HG03575 (cell line): ENCODE results near the gene OPRM1.
A peak's percentile ranks its signal among the peaks of the same experiment; 100 is the strongest.
"Not testable (repeated sequence)": the region's sequence is repeated elsewhere in the genome, so short reads cannot be mapped to it uniquely, and the experiment has no call there.

Source experiments
- ATAC-seq: cut with Tn5 transposase; IDR thresholded peaks from one replicate; pipeline ENCODE4 v1.9.1; 2021; ENCODE audit not compliant: unreplicated experiment, insufficient number of reproducible peaks, low FRiP score; ENCODE audit errors: extremely low read depth

OPRM1 gene

GRCh38 chr6:154230393-154230792 lies 191.4 kb downstream of the OPRM1 start:
- no peak for ATAC-seq

- ATAC-seq: no peak
These were observed 192.0 kb downstream of the OPRM1 start for GRCh38 chr6:154230910-154231595.

GRCh38 chr6:154232013-154232910 lies 193.2 kb downstream of the OPRM1 start:
- ATAC-seq: no peak

- ATAC-seq: no peak
These were observed 194.3 kb downstream of the OPRM1 start for GRCh38 chr6:154233383-154233782.

- ATAC-seq: peak; percentile 61
These were observed 195.2 kb downstream of the OPRM1 start for GRCh38 chr6:154234019-154234772.

GRCh38 chr6:154236646-154237301 lies 197.7 kb downstream of the OPRM1 start:
- no peak for ATAC-seq

GRCh38 chr6:154238831-154239230 lies 199.8 kb downstream of the OPRM1 start:
- no peak for ATAC-seq

- ATAC-seq: no peak
These were observed 200.4 kb downstream of the OPRM1 start for GRCh38 chr6:154239392-154239791.

GRCh38 chr6:154241061-154241460 lies 202.0 kb downstream of the OPRM1 start:
- not testable (repeated sequence) for ATAC-seq

GRCh38 chr6:154241581-154241980 lies 202.5 kb downstream of the OPRM1 start:
- ATAC-seq: no peak

GRCh38 chr6:154242617-154243357 lies 203.7 kb downstream of the OPRM1 start:
- ATAC-seq: no peak

GRCh38 chr6:154243793-154244750 lies 205.0 kb downstream of the OPRM1 start:
- ATAC-seq: no peak

- no peak for ATAC-seq
These were observed 206.5 kb downstream of the OPRM1 start for GRCh38 chr6:154245506-154245905.

GRCh38 chr6:154246723-154247118 lies 207.7 kb downstream of the OPRM1 start:
- ATAC-seq: no peak

- peak; percentile 53 for ATAC-seq
These were observed 208.2 kb downstream of the OPRM1 start for GRCh38 chr6:154247119-154247861.

- peak; percentile 60 for ATAC-seq
These were observed 210.7 kb downstream of the OPRM1 start for GRCh38 chr6:154249499-154250298.
